ENCODE results near the gene TSHZ1.
A peak's percentile ranks its signal among the peaks of the same experiment; 100 is the strongest.

The TSHZ1 gene

GRCh38 chr18:75210274-75211001 lies at the start of gene TSHZ1:
Gene TSHZ1 (plus strand): TSS chr18:75210797. CDS start chr18:75211877, 1,080 bp downstream.
- peak within 1 kb of the TSS; percentile 58 for H3K4me3 ChIP-seq (ENCODE audit: low read depth, low read length)

- no peak overlapping the region for H3K4me3 ChIP-seq (ENCODE audit: low read depth, low read length)
Observed at GRCh38 chr18:75161256-75162028, 49.2 kb upstream of the TSHZ1 start.

GRCh38 chr18:75162467-75162866 lies 48.1 kb upstream of the TSHZ1 start:
- H3K4me3 ChIP-seq (ENCODE audit: low read depth, low read length): no peak overlapping the region

GRCh38 chr18:75162978-75163377 lies 47.6 kb upstream of the TSHZ1 start:
- no peak overlapping the region for H3K4me3 ChIP-seq (ENCODE audit: low read depth, low read length)

- no peak overlapping the region for H3K4me3 ChIP-seq (ENCODE audit: low read depth, low read length)
Observed at GRCh38 chr18:75163736-75164135, 46.9 kb upstream of the TSHZ1 start.

GRCh38 chr18:75164479-75164878 lies 46.1 kb upstream of the TSHZ1 start:
- H3K4me3 ChIP-seq (ENCODE audit: low read depth, low read length): no peak overlapping the region

- no peak overlapping the region for H3K4me3 ChIP-seq (ENCODE audit: low read depth, low read length)
Observed at GRCh38 chr18:75165926-75166325, 44.7 kb upstream of the TSHZ1 start.

- no peak overlapping the region for H3K4me3 ChIP-seq (ENCODE audit: low read depth, low read length)
Observed at GRCh38 chr18:75167137-75167536, 43.5 kb upstream of the TSHZ1 start.

- H3K4me3 ChIP-seq (ENCODE audit: low read depth, low read length): no peak overlapping the region
Observed at GRCh38 chr18:75167759-75168618, 42.6 kb upstream of the TSHZ1 start.

GRCh38 chr18:75168619-75169018 lies 42.0 kb upstream of the TSHZ1 start:
- H3K4me3 ChIP-seq (ENCODE audit: low read depth, low read length): no peak overlapping the region

GRCh38 chr18:75169411-75169810 lies 41.2 kb upstream of the TSHZ1 start:
- H3K4me3 ChIP-seq (ENCODE audit: low read depth, low read length): no peak overlapping the region

- no peak overlapping the region for H3K4me3 ChIP-seq (ENCODE audit: low read depth, low read length)
Observed at GRCh38 chr18:75170022-75170789, 40.4 kb upstream of the TSHZ1 start.

- H3K4me3 ChIP-seq (ENCODE audit: low read depth, low read length): no peak overlapping the region
Observed at GRCh38 chr18:75170916-75171315, 39.7 kb upstream of the TSHZ1 start.

GRCh38 chr18:75172299-75173124 lies 38.1 kb upstream of the TSHZ1 start:
- H3K4me3 ChIP-seq (ENCODE audit: low read depth, low read length): no peak overlapping the region

GRCh38 chr18:75173125-75173432 lies 37.5 kb upstream of the TSHZ1 start:
- H3K4me3 ChIP-seq (ENCODE audit: low read depth, low read length): no peak overlapping the region

GRCh38 chr18:75173738-75174137 lies 36.9 kb upstream of the TSHZ1 start:
- H3K4me3 ChIP-seq (ENCODE audit: low read depth, low read length): no peak overlapping the region

GRCh38 chr18:75176849-75177248 lies 33.7 kb upstream of the TSHZ1 start:
- H3K4me3 ChIP-seq (ENCODE audit: low read depth, low read length): no peak overlapping the region

- no peak overlapping the region for H3K4me3 ChIP-seq (ENCODE audit: low read depth, low read length)
Observed at GRCh38 chr18:75178376-75178775, 32.2 kb upstream of the TSHZ1 start.

- no peak overlapping the region for H3K4me3 ChIP-seq (ENCODE audit: low read depth, low read length)
Observed at GRCh38 chr18:75179819-75180600, 30.6 kb upstream of the TSHZ1 start.

Measured in iPS-11a (cell line).